GM12878 (cell line): ENCODE results near the gene PDZRN4.

ENCODE experiments used
- BRCA1 ChIP-seq: IDR thresholded peaks from 2 replicates; pipeline ENCODE4 v1.6.1; 2011; ENCODE audit warnings: low read depth, low read length, improper control_type of control experiment
- ELK1 ChIP-seq: IDR thresholded peaks from 2 replicates; pipeline ENCODE4 v1.6.1; 2012; ENCODE audit warnings: low read depth, low read length, improper control_type of control experiment
- EP300 ChIP-seq, 2 experiments: fragments of 150-350 bp in 1 of 2; IDR thresholded peaks; 2 replicates each; pipeline ENCODE4 v1.6.1; 2011 to 2012; ENCODE audit warnings: low read depth in 2 of 2, low read length in 2 of 2, borderline replicate concordance in 1 of 2, improper control_type of control experiment in 1 of 2, inconsistent platforms in 1 of 2; ENCODE audit not compliant: control insufficient read depth in 1 of 2
- FOS ChIP-seq: IDR thresholded peaks from 3 replicates; pipeline ENCODE4 v1.6.1; 2011; ENCODE audit warnings: borderline replicate concordance; ENCODE audit not compliant: insufficient read length; ENCODE audit errors: extremely low read depth
- GABPA ChIP-seq: IDR thresholded peaks from 2 replicates; pipeline ENCODE4 v1.6.1; 2014; ENCODE audit warnings: antibody characterized with exemption, low read depth, mild to moderate bottlenecking, inconsistent platforms
- KDM1A ChIP-seq: fragments of 200-600 bp; sonication (generic); IDR thresholded peaks from 2 replicates; pipeline ENCODE4 v1.6.1; 2016; ENCODE audit warnings: borderline replicate concordance
- POLR2A ChIP-seq: IDR thresholded peaks from 2 replicates; pipeline ENCODE4 v1.6.1; 2011; ENCODE audit warnings: low read depth, mild to moderate bottlenecking, low read length
- RCOR1 ChIP-seq: conservative IDR thresholded peaks from 2 replicates; pipeline ENCODE4 v1.6.1; 2012; ENCODE audit warnings: low read depth, low read length, improper control_type of control experiment
- YY1 ChIP-seq: IDR thresholded peaks from 2 replicates; pipeline ENCODE4 v1.6.1; 2011; ENCODE audit warnings: low read depth, mild to moderate bottlenecking, low read length
- ZZZ3 ChIP-seq: IDR thresholded peaks from 2 replicates; pipeline ENCODE4 v1.6.1; 2011; ENCODE audit warnings: low read depth; ENCODE audit not compliant: control insufficient read depth, insufficient read length

DNA sequence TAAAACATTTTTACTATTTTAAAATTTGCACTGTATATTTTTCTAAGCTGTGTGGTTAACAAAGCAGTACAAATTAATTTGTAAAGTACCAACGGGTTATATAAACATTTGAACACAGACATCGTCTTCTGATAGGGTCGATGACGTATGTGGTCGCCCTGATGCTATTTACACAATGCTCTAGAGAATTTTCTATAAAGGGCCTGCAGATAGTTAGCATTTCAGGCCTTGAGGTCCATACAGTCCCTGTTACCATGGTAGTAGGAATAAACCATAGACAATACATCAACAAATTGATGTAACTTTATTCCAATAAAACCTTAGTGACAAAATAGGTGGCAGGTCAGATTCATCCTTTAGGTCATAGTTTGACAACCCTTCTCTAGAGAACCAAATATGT lies 25.7 kb upstream of the PDZRN4 start:
- TF ChIP-seq FOS: no peak
- no peak for TF ChIP-seq BRCA1
- no peak for TF ChIP-seq KDM1A
- TF ChIP-seq GABPA: no peak
- no peak for TF ChIP-seq ZZZ3
- TF ChIP-seq ELK1: no peak
- TF ChIP-seq YY1: no peak
- TF ChIP-seq RCOR1: no peak
- no peak for TF ChIP-seq POLR2A
- no peak for TF ChIP-seq EP300 (IDR thresholded peaks at IDR 0.05; ENCODE audit: borderline replicate concordance in 1 of 2, control insufficient read depth in 1 of 2, low read depth in 2 of 2, low read length in 2 of 2)
